Measurements from ENCODE around the gene BRPF3.

BRPF3 gene

DNA sequence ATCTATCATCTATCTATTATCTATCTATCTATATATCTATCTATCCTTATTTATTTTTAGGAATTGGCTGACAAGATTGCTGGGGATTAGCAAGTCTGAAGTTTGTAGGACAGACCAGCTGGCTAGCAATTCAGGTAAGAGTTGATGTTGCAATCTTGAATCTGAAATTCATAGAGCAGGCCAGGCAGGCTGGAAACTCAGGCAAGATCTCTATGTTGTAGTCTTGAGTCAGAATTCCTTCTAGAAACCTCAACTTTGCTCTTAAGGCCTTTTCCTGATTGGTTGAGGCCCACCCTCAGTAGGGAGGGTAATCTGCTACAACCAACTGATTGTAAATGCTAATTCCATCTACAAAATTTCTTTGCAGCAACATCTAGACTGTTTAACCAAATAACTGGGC lies 47.1 kb upstream of the BRPF3 start:
- POLR2A ChIA-PET, result no interaction called here
- 0 out of 2 replicates have a peak, but pooled peaks have one; percentile 19 for TF ChIP-seq ZNF10 (tag by site-specific recombination; IDR thresholded peaks at IDR 0.05)
- TF ChIP-seq ZBTB48 (tag by site-specific recombination; IDR thresholded peaks at IDR 0.05), result no peak
- Histone ChIP-seq H3K4me3 (ENCODE audit: low read depth, low read length) (no peak overlapping the region), H3K4me1 (ENCODE audit: control insufficient read depth, insufficient read depth, low read length) (no peaks in the 10 kb centered on the region), H3K9me3 (ENCODE audit: control insufficient read depth, insufficient read depth, low read depth, low read length) (no peaks in the 10 kb centered on the region), H3K36me3 (ENCODE audit: control insufficient read depth in 2 of 2, insufficient read depth in 1 of 2, low read length in 2 of 2) (no peaks in the 10 kb centered on the region), H3K27ac (ENCODE audit: extremely low read depth, low read depth, low read length) (no peak overlapping the region)
- CTCF ChIA-PET, result interaction anchor here (0.6 kb wide), 1 partner anchor 95 kb away, joined by 3 read pairs; no protein-coding TSS in a partner anchor

DNA sequence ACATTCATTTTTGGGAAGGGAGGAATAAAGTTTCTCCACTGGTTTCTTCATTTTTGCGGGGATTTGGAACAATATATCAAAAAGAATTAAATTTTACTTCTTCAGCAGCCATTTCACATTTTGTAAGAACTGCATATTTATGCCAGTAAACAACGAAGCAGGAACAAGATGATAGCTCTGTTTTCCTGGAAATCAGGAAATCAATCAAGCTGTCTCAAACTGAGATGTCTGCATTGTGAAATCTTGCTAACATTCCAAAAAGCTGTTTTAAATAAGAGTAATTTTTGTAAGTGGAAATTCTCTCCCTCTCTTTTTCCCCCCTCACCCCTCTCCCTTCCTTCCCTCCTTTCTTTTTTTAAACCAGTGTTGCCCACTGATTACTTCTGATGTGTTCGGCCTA lies 46.3 kb upstream of the BRPF3 start:
- ChIA-PET POLR2A (no interaction called here), CTCF (interaction anchor here (0.6 to 0.9 kb wide), 2 partner anchors 152 to 370 kb away, joined by 3 read pairs; no protein-coding TSS in a partner anchor)
- TF ChIP-seq ZNF146 (tag by site-specific recombination; IDR thresholded peaks at IDR 0.05), result no peak
- no peak for TF ChIP-seq ZBTB21 (tag by site-specific recombination; IDR thresholded peaks at IDR 0.05)
- TF ChIP-seq, protein P1, sequence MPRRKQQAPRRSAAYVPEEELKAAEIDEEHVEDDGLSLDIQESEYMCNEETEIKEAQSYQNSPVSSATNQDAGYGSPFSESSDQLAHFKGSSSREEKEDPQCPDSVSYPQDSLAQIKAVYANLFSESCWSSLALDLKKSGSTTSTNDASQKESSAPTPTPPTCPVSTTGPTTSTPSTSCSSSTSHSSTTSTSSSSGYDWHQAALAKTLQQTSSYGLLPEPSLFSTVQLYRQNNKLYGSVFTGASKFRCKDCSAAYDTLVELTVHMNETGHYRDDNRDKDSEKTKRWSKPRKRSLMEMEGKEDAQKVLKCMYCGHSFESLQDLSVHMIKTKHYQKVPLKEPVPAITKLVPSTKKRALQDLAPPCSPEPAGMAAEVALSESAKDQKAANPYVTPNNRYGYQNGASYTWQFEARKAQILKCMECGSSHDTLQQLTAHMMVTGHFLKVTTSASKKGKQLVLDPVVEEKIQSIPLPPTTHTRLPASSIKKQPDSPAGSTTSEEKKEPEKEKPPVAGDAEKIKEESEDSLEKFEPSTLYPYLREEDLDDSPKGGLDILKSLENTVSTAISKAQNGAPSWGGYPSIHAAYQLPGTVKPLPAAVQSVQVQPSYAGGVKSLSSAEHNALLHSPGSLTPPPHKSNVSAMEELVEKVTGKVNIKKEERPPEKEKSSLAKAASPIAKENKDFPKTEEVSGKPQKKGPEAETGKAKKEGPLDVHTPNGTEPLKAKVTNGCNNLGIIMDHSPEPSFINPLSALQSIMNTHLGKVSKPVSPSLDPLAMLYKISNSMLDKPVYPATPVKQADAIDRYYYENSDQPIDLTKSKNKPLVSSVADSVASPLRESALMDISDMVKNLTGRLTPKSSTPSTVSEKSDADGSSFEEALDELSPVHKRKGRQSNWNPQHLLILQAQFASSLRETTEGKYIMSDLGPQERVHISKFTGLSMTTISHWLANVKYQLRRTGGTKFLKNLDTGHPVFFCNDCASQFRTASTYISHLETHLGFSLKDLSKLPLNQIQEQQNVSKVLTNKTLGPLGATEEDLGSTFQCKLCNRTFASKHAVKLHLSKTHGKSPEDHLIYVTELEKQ (tag by site-specific recombination; IDR thresholded peaks at IDR 0.05; ENCODE audit: borderline replicate concordance), result no peak
- TF ChIP-seq ZNF530 (tag by site-specific recombination; IDR thresholded peaks at IDR 0.05; ENCODE audit: low read depth), result no peak
- no peak for TF ChIP-seq ZNF654 (tag by site-specific recombination; IDR thresholded peaks at IDR 0.05; ENCODE audit: low read depth)
- no peak for TF ChIP-seq ZNF600 (tag by site-specific recombination; IDR thresholded peaks at IDR 0.05)
- TF ChIP-seq, protein P2, sequence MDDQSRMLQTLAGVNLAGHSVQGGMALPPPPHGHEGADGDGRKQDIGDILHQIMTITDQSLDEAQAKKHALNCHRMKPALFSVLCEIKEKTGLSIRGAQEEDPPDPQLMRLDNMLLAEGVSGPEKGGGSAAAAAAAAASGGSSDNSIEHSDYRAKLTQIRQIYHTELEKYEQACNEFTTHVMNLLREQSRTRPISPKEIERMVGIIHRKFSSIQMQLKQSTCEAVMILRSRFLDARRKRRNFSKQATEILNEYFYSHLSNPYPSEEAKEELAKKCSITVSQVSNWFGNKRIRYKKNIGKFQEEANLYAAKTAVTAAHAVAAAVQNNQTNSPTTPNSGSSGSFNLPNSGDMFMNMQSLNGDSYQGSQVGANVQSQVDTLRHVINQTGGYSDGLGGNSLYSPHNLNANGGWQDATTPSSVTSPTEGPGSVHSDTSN (CRISPR knock-in tag; IDR thresholded peaks at IDR 0.05), result no peak
- TF ChIP-seq ZNF274 (IDR thresholded peaks at IDR 0.05; ENCODE audit: low read length), result no peak
- no peak for TF ChIP-seq ZNF274 (tag by site-specific recombination; IDR thresholded peaks at IDR 0.05; ENCODE audit: borderline replicate concordance)
- no peak for TF ChIP-seq ZNF558 (tag by site-specific recombination; IDR thresholded peaks at IDR 0.05)
- no peak for TF ChIP-seq ZNF555 (tag by site-specific recombination; conservative IDR thresholded peaks at IDR 0.05)
- no peak for TF ChIP-seq KLF16 (tag by site-specific recombination; IDR thresholded peaks at IDR 0.05)
- TF ChIP-seq FEZF1 (tag by site-specific recombination; IDR thresholded peaks at IDR 0.05), result no peak
- TF ChIP-seq, protein P3, sequence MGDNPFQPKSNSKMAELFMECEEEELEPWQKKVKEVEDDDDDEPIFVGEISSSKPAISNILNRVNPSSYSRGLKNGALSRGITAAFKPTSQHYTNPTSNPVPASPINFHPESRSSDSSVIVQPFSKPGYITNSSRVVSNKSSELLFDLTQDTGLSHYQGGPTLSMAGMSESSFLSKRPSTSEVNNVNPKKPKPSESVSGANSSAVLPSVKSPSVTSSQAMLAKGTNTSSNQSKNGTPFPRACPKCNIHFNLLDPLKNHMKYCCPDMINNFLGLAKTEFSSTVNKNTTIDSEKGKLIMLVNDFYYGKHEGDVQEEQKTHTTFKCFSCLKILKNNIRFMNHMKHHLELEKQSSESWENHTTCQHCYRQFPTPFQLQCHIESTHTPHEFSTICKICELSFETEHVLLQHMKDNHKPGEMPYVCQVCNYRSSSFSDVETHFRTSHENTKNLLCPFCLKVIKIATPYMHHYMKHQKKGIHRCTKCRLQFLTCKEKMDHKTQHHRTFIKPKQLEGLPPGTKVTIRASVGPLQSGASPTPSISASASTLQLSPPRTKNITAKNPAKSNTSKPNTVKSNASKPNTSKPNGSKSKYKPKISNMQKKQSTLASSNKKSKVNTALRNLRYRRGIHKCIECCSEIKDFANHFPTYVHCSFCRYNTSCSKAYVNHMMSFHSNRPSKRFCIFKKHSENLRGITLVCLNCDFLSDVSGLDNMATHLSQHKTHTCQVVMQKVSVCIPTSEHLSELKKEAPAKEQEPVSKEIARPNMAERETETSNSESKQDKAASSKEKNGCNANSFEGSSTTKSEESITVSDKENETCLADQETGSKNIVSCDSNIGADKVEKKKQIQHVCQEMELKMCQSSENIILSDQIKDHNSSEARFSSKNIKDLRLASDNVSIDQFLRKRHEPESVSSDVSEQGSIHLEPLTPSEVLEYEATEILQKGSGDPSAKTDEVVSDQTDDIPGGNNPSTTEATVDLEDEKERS (tag by site-specific recombination; IDR thresholded peaks at IDR 0.05), result no peak
- no peak for TF ChIP-seq ZNF2 (tag by site-specific recombination; IDR thresholded peaks at IDR 0.05)
- TF ChIP-seq ZNF112 (tag by site-specific recombination; IDR thresholded peaks at IDR 0.05), result no peak
- no peak for TF ChIP-seq ZNF561 (tag by site-specific recombination; IDR thresholded peaks at IDR 0.05; ENCODE audit: borderline replicate concordance)
- TF ChIP-seq ZNF621 (tag by site-specific recombination; IDR thresholded peaks at IDR 0.05), result no peak
- no peak for TF ChIP-seq ZNF155 (tag by site-specific recombination; IDR thresholded peaks at IDR 0.05)
- TF ChIP-seq, protein P4, sequence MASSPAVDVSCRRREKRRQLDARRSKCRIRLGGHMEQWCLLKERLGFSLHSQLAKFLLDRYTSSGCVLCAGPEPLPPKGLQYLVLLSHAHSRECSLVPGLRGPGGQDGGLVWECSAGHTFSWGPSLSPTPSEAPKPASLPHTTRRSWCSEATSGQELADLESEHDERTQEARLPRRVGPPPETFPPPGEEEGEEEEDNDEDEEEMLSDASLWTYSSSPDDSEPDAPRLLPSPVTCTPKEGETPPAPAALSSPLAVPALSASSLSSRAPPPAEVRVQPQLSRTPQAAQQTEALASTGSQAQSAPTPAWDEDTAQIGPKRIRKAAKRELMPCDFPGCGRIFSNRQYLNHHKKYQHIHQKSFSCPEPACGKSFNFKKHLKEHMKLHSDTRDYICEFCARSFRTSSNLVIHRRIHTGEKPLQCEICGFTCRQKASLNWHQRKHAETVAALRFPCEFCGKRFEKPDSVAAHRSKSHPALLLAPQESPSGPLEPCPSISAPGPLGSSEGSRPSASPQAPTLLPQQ (tag by site-specific recombination; IDR thresholded peaks at IDR 0.05), result no peak
- H3K36me3 ChIP-seq (ENCODE audit: control insufficient read depth in 2 of 2, insufficient read depth in 1 of 2, low read length in 2 of 2), result no peaks in the 10 kb centered on the region
- no peaks in the 10 kb centered on the region for H3K4me1 ChIP-seq (ENCODE audit: control insufficient read depth, insufficient read depth, low read length)
- H3K4me3 ChIP-seq (ENCODE audit: low read depth, low read length), result no peak overlapping the region
- H3K27ac ChIP-seq (ENCODE audit: extremely low read depth, low read depth, low read length), result no peak overlapping the region
- no peaks in the 10 kb centered on the region for H3K9me3 ChIP-seq (ENCODE audit: control insufficient read depth, insufficient read depth, low read depth, low read length)

All from HEK293 (cell line).